SK-N-MC (cell line): Measurements from ENCODE around the gene NISCH.

Experiments used
- EZH2 ChIP-seq: fragments of 200-600 bp; sonication (generic); IDR thresholded peaks from one replicate; pipeline ENCODE4 v1.6.1; 2017; ENCODE audit warnings: antibody characterized with exemption
- FOXP2 ChIP-seq: optimal IDR thresholded peaks from 2 replicates; pipeline ENCODE3; 2011; ENCODE audit warnings: mild to moderate bottlenecking, moderate library complexity; ENCODE audit not compliant: insufficient read depth; ENCODE audit errors: extremely low read length, control extremely low read depth
- POLR2AphosphoS5 ChIP-seq: IDR thresholded peaks from 2 replicates; pipeline ENCODE4 v1.6.1; 2012; ENCODE audit warnings: mild to moderate bottlenecking, low read depth, low read length, borderline replicate concordance

DNA sequence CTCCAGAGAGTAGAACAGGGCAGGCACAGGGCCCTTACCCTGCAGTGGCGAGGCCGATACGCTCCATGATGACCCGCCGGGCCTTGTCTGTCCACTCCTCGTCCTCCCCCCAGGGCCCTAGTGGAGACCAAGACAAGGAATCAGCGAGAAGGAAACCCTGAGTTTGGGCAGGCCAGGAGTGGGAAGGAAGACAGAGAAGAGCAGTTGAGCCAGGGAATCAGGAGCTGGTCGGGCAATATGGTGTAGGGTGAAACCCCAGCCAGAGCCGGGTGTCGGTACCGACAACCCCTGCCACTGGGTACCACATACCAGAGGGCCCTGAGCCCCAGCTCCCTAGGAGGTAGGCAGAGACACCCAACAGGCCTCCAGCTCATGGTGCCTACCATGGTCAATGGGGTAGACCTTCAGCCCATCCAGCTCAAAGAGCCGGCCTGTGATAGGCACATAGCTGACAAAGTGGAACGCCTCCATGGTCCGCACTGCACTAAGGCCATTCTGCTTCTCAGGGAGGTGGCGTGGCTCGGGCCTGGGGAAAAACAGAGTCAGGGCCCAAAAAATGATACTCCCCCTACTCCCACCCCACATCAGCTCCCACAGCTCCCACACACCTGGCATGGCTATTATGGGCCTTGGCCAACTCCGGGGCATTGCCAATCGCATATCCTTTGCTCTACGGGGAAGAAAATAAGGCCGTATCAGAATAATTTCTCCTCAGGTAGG, 48.5 kb upstream of the NISCH start:
- TF ChIP-seq EZH2: no peak
- no peak for TF ChIP-seq POLR2AphosphoS5
- TF ChIP-seq FOXP2: no peak
